ENCODE data around the gene GJB3.

DNA sequence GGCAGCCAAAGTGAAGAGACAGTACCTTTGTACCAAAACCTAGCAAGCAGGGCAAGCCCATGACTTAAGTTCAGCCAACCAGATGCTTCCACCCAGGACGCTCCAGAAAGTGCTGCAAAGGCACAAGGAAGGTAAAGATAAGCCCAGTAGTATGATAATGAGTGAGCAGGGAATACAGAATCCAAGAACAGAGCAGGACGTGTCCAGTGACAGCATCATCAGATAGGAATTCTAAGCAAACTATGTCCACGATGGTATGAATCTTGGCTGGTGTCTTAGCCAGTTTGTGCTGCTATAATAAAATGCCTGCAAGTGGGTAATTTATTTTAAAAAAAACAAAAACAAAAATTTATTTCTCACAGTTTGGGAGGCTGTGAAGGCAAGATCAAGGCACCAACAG lies 25.4 kb downstream of the GJB3 start:
- TF ChIP-seq, protein P1, sequence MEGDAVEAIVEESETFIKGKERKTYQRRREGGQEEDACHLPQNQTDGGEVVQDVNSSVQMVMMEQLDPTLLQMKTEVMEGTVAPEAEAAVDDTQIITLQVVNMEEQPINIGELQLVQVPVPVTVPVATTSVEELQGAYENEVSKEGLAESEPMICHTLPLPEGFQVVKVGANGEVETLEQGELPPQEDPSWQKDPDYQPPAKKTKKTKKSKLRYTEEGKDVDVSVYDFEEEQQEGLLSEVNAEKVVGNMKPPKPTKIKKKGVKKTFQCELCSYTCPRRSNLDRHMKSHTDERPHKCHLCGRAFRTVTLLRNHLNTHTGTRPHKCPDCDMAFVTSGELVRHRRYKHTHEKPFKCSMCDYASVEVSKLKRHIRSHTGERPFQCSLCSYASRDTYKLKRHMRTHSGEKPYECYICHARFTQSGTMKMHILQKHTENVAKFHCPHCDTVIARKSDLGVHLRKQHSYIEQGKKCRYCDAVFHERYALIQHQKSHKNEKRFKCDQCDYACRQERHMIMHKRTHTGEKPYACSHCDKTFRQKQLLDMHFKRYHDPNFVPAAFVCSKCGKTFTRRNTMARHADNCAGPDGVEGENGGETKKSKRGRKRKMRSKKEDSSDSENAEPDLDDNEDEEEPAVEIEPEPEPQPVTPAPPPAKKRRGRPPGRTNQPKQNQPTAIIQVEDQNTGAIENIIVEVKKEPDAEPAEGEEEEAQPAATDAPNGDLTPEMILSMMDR (IDR thresholded peaks at IDR 0.05): no peak
- TF ChIP-seq POLR2A (IDR thresholded peaks at IDR 0.05) (no peak), POLR2AphosphoS5 (IDR thresholded peaks at IDR 0.05) (no peak)
